ENCODE measurements around the gene ZC3H18. TPM values are rescaled to one million over a fixed set of nuclear protein-coding genes. Genes with fewer than 3 reads are reported as not detected.

ZC3H18 gene
- total RNA-seq, 4 donors from 2014 or later, result 19.7 to 52.2 (median 28.1) TPM

- H3K27me3 ChIP-seq, result peaks cover 0 to 31% of the 10 kb centered on the region in 2 donors
- no peaks in the 10 kb centered on the region for H3K9me3 ChIP-seq
- H3K4me3 ChIP-seq, result no peak overlapping the region
- H3K4me1 ChIP-seq, result peaks cover 0 to 24% (median 0%) of the 10 kb centered on the region in 4 donors
- no peak for DNase-seq (ENCODE audit: low spot score in 2 of 2)
- peaks cover 0 to 51% (median 0%) of the 10 kb centered on the region in 3 donors for H3K36me3 ChIP-seq
- H3K27ac ChIP-seq, result no peak overlapping the region
- WGBS, 2 donors, result 76 to 86% methylated on average over 33 to 35 of the region's 58 CpGs
- TF ChIP-seq CTCF (IDR thresholded peaks at IDR 0.05) (no peak), POLR2A (IDR thresholded peaks at IDR 0.05) (no peak), EP300 (IDR thresholded peaks at IDR 0.05) (no peak)
These were observed 72.9 kb downstream of the ZC3H18 start for GRCh38 chr16:88642881-88643643.

- TF ChIP-seq CTCF (IDR thresholded peaks at IDR 0.05) (no peak), EP300 (IDR thresholded peaks at IDR 0.05) (no peak), POLR2A (IDR thresholded peaks at IDR 0.05) (no peak)
- Histone ChIP-seq H3K36me3 (peaks cover 0 to 51% (median 0%) of the 10 kb centered on the region in 3 donors), H3K27ac (no peak overlapping the region), H3K4me3 (no peak overlapping the region), H3K4me1 (peaks cover 0 to 21% (median 0%) of the 10 kb centered on the region in 4 donors), H3K27me3 (peaks cover 0 to 26% of the 10 kb centered on the region in 2 donors), H3K9me3 (no peaks in the 10 kb centered on the region)
- WGBS, 2 donors, result 85 to 100% methylated on average over 3 to 8 of the region's 9 CpGs
- DNase-seq (ENCODE audit: low spot score in 2 of 2), result no peak
These were observed 73.4 kb downstream of the ZC3H18 start for GRCh38 chr16:88643644-88643932.

- DNase-seq (ENCODE audit: low spot score in 2 of 2), result no peak
- H3K27me3 ChIP-seq, result peaks cover 0 to 8% of the 10 kb centered on the region in 2 donors
- no peak for TF ChIP-seq EP300 (IDR thresholded peaks at IDR 0.05)
- no peak for TF ChIP-seq POLR2A (IDR thresholded peaks at IDR 0.05)
- TF ChIP-seq CTCF (IDR thresholded peaks at IDR 0.05), result no peak
- peaks cover 0 to 51% (median 0%) of the 10 kb centered on the region in 3 donors for H3K36me3 ChIP-seq
- H3K27ac ChIP-seq, result no peak overlapping the region
- H3K9me3 ChIP-seq, result no peaks in the 10 kb centered on the region
- H3K4me1 ChIP-seq, result peaks cover 0 to 17% (median 8%) of the 10 kb centered on the region in 4 donors
- no peak overlapping the region for H3K4me3 ChIP-seq
- WGBS, 2 donors, result 91% methylated on average over 13 to 16 of the region's 16 CpGs
These were observed 75.3 kb downstream of the ZC3H18 start for GRCh38 chr16:88645455-88645854.

GRCh38 chr16:88645941-88646340 is 75.7 kb downstream of the ZC3H18 start:
- H3K27ac ChIP-seq, result no peak overlapping the region
- TF ChIP-seq EP300 (IDR thresholded peaks at IDR 0.05) (no peak), CTCF (IDR thresholded peaks at IDR 0.05) (no peak)
- no peak overlapping the region for H3K4me3 ChIP-seq
- H3K27me3 ChIP-seq, result peaks cover 0 to 3% of the 10 kb centered on the region in 2 donors
- H3K36me3 ChIP-seq, result peaks cover 0 to 51% (median 0%) of the 10 kb centered on the region in 3 donors
- WGBS, 2 donors, result 87% methylated on average over 19 to 23 of the region's 23 CpGs
- no peaks in the 10 kb centered on the region for H3K9me3 ChIP-seq
- H3K4me1 ChIP-seq, result peaks cover 0 to 17% (median 10%) of the 10 kb centered on the region in 4 donors
- no peak for DNase-seq (ENCODE audit: low spot score in 2 of 2)

GRCh38 chr16:88646345-88647034 is 76.3 kb downstream of the ZC3H18 start:
- no peak for TF ChIP-seq POLR2A (IDR thresholded peaks at IDR 0.05)
- Histone ChIP-seq H3K4me1 (peaks cover 0 to 20% (median 15%) of the 10 kb centered on the region in 4 donors), H3K36me3 (peaks cover 0 to 51% (median 0%) of the 10 kb centered on the region in 3 donors), H3K27ac (no peak overlapping the region), H3K27me3 (no peaks in the 10 kb centered on the region), H3K9me3 (no peaks in the 10 kb centered on the region), H3K4me3 (no peak overlapping the region)
- no peak for DNase-seq (ENCODE audit: low spot score in 2 of 2)
- 73 to 89% methylated on average over 20 to 28 of the region's 28 CpGs for WGBS, 2 donors
